DMS53 (cell line): Measurements from ENCODE around the gene RPL38.

Experiments used
- DNase-seq: peaks from one replicate; lab custom pipeline; 2025; lab: John Stamatoyannopoulos, UW

The RPL38 gene

GRCh38 chr17:74227271-74228080, 24.0 kb downstream of the RPL38 start:
- DNase-seq = no peak

GRCh38 chr17:74228306-74228978, 25.0 kb downstream of the RPL38 start:
- no peak for DNase-seq

- no peak for DNase-seq
Observed at GRCh38 chr17:74230896-74231295, 27.4 kb downstream of the RPL38 start.

GRCh38 chr17:74231928-74232907, 28.7 kb downstream of the RPL38 start:
- no peak for DNase-seq

GRCh38 chr17:74233937-74234336, 30.5 kb downstream of the RPL38 start:
- DNase-seq = no peak

- DNase-seq = no peak
Observed at GRCh38 chr17:74234486-74234885, 31.0 kb downstream of the RPL38 start.

- no peak for DNase-seq
Observed at GRCh38 chr17:74235040-74235581, 31.6 kb downstream of the RPL38 start.

- no peak for DNase-seq
Observed at GRCh38 chr17:74235911-74236371, 32.5 kb downstream of the RPL38 start.

- no peak for DNase-seq
Observed at GRCh38 chr17:74237321-74237720, 33.8 kb downstream of the RPL38 start.

- DNase-seq = no peak
Observed at GRCh38 chr17:74239172-74239571, 35.7 kb downstream of the RPL38 start.

- no peak for DNase-seq
Observed at GRCh38 chr17:74240618-74241205, 37.2 kb downstream of the RPL38 start.

- DNase-seq = no peak
Observed at GRCh38 chr17:74241431-74241830, 38.0 kb downstream of the RPL38 start.

- no peak for DNase-seq
Observed at GRCh38 chr17:74241847-74242246, 38.4 kb downstream of the RPL38 start.

GRCh38 chr17:74243013-74243755, 39.7 kb downstream of the RPL38 start:
- DNase-seq = no peak

GRCh38 chr17:74244128-74244527, 40.6 kb downstream of the RPL38 start:
- no peak for DNase-seq

- no peak for DNase-seq
Observed at GRCh38 chr17:74244548-74244947, 41.1 kb downstream of the RPL38 start.

GRCh38 chr17:74245145-74245831, 41.8 kb downstream of the RPL38 start:
- no peak for DNase-seq

GRCh38 chr17:74245871-74246270, 42.4 kb downstream of the RPL38 start:
- DNase-seq = no peak

- no peak for DNase-seq
Observed at GRCh38 chr17:74249590-74250270, 46.3 kb downstream of the RPL38 start.
